ENCODE results near the gene ATP23.

ATP23 gene, protein sequence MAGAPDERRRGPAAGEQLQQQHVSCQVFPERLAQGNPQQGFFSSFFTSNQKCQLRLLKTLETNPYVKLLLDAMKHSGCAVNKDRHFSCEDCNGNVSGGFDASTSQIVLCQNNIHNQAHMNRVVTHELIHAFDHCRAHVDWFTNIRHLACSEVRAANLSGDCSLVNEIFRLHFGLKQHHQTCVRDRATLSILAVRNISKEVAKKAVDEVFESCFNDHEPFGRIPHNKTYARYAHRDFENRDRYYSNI

DNA sequence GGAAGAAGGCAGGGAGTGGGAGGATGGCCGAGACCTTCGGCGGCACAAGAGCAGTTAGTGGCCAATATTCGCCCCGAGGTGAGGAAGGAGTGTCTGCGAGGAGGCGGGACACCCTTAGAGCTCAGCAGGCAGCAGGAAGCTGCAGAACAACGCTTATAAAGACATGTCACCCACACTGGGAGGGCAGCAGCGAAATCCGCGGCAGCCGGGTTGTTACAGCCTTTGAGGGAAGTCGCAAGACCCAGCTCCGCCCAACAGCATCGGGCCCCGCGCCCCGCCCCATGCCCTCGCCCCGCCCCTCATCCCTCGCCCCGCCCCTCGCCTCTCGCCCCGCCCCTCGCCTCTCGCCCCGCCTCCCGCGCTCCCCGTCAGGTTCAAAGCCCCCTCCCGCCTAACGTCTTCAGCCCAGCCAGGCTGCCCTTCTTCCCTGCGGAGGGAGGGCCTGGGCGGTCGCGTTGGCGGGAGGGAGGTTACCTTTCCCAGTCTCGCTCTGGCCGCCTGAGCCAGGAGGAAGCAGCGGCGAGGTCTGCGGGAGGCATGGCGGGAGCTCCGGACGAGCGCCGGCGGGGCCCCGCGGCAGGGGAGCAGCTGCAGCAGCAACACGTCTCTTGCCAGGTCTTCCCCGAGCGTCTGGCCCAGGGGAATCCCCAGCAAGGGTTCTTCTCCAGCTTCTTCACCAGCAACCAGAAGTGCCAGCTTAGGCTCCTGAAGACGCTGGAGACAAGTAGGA, at the start of gene ATP23:
Gene ATP23, plus strand, starts transcription at position 403 of the 730 bp plus-strand sequence. Its CDS starts 135 bp downstream, at position 538.
- DNase-seq (ENCODE audit: low read depth) = peak; percentile 75

GRCh38 chr12:57892232-57892972, 49.0 kb upstream of the ATP23 start:
- DNase-seq (ENCODE audit: low read depth) = no peak

DNA sequence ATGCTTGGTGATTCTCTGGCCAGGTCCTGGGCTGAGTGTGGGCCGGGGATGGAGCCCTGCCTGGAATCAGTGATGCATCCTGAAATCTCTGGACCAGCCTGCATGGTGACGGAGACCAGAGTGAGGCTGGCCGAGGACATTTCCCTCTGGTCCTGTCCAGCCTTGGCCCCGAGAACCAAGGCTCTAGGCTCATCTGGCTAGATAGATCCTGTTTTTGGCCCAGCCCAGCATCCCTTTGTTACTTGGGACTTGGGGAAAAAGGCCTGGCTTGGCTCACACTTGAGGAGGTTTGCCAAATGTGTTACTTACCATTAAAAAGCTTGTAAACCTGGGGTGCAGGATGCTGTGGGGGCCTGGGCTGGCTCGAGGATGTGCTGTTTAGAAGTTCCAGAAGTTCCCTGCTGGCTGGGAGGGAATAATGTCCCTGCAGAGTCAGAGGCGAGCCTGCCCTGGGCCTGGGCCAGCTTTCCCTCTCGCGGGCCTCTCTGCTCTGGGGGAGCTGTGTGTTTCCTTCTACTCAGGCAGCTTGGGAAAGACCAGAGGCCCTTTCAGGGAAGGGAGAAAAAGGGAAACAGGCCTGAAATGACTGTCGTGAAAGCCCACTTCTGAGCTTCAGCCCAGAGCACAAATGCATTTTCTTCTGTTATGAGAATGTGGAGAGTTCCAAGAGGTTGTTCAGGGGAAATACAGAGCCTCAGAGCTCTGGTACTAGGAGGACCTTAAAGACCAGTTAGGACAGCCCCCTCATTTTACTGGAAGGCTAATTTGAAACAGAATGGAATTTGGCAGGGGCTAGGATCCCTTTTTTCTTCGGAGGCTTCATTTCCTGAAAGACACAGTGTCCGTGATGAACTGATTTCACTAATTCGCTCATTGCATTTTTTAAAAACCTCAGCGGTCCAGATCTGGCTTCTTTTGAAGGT, 47.7 kb upstream of the ATP23 start:
- no peak for DNase-seq (ENCODE audit: low read depth)

DNA sequence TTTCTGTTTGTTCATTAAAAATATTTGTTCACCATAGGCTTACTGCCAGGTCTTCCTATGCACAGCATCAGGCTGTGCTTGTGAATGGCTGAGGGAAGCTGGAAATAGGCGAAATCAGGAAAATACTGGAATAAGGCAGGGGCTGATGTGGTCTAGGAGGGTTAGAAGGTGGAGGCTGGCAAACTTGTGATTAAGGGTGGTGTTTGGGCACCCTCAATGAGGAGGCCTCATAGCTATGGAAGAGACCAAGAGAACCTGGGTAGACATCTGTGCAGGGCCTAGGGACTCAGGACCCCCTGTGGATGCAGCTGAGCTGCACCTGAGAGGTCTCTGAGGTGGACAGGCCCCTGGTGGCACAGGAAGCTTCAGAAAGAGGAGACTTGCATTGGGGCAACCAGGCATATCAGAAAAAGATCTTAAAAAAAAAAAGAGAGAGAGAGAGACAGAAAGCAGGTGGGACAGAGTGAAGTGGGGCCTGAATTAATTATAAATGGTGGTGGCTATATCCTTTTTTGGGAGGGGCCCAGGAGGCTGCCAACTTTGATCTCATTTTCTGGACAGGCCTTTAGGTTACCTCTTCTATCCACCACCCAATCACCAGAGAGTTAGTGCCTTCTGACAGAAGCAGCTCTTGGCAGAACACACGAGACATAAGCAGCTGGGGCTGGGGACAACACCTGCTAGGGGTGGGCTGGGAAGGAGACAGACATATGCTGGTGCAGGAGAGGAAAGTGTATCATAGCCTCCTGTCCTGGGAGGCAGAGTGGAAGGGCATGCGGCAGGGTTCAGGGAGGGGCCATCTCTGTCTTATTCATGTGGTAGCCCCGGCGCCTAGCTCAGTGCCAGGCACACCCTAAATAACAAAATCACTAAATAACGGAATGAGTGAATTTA, 46.7 kb upstream of the ATP23 start:
- DNase-seq (ENCODE audit: low read depth) = no peak

- no peak for DNase-seq (ENCODE audit: low read depth)
These were observed 45.8 kb upstream of the ATP23 start for GRCh38 chr12:57895389-57896114.

- no peak for DNase-seq (ENCODE audit: low read depth)
These were observed 45.3 kb upstream of the ATP23 start for GRCh38 chr12:57896115-57896433.

DNA sequence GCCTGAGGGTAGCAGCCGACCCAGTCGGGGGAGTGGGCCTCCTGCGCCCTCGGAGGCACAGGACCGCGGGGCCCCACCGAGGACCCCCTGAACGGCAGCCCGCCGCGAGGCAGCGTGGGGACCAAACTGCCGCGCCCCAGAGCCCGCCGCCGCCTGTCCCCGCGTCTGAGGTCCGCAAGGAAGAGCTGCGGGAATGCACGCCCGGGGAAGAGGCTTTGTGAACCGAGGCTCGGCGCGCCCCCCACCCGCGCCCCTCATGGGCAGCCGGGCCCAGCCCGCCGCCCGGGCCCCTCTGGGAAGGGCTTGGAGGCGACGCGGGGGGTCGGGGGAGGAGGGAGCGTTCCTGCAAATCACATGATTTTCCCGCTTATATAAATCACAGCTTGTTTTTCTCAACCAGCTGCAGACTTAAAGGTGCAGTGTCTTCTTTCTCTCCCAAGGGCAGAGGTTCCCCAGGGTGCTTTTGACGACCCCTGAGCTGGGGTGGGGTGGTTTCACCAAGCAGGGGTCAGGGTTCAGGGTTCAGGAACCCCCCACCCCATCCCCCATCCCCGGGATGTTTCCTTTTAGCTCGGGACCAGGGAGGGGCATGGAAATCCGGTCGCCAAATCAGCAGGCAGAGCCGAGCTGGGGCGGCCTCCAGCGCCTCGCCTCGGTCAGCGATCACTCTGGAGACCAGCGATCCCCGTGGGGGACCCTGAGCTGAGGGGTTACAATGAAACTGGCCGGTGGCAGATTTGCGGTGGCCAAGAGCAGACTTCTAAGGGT, 44.7 kb upstream of the ATP23 start:
- no peak for DNase-seq (ENCODE audit: low read depth)

DNA sequence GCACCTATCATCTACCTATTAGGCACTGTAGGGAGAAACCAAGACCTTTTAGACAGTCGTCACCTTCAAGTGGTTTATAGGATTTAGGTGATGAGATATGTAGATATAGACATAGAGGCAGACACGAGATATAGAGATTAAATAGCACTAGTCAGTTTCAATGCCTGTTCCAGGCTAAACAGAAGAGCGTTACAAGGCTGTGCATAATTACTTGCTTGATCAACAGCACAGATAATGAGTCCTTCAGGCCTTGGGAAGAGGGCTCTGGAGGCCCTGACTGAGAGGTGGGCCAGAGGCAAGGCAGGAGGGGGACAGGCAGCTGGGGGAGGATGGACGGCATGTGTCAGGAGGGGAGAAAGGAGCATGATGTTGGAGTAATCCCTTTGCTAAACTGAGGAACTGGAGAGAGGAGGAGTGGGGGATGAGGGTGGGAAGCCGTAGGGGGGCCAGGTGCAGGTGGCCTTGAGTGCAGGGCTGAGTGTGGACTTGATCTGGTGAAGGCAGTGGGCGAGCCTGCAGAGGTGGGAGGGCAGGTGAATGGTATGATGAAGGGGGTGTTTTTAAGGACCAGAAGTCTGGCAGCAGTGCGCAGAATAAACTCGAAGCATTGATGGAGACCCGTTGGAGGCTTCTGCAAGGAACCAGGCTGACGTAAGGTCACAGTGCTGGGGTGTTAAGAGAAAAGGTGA, 43.9 kb upstream of the ATP23 start:
- no peak for DNase-seq (ENCODE audit: low read depth)

DNA sequence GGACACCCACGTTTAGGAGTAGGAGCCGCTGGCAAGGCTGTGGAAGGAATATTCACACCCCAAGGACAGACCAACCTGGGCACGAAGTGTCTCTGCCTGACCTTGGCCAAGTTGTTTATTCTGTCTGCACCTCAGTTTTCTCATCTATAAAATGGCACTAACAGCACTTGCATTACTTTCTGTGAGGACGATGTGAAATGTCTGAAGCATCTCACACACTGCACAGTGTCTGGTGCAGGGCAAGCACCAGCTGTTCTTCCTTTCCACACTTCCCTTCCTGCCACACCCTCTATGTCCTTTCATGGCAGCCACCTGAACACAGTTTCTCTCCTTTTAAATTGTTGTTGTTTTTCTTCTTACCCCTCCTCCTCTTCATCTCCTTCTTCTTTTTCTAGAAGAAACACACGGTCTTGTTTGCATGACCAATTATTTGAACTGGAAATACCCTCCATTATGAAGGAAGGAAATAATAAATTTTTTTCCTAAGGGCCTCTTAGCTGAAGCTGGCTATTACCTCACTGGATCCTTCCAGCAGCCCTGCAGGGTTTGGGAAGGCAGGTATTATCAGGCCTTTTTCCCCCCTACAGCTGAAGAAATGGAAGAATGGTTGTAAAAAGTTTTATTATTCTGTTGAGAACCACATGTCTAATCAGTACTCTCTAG, 42.9 kb upstream of the ATP23 start:
- DNase-seq (ENCODE audit: low read depth) = no peak

GRCh38 chr12:57899010-57899662, 42.2 kb upstream of the ATP23 start:
- peak; percentile 74 for DNase-seq (ENCODE audit: low read depth)

- no peak for DNase-seq (ENCODE audit: low read depth)
These were observed 38.8 kb upstream of the ATP23 start for GRCh38 chr12:57902478-57902969.

DNA sequence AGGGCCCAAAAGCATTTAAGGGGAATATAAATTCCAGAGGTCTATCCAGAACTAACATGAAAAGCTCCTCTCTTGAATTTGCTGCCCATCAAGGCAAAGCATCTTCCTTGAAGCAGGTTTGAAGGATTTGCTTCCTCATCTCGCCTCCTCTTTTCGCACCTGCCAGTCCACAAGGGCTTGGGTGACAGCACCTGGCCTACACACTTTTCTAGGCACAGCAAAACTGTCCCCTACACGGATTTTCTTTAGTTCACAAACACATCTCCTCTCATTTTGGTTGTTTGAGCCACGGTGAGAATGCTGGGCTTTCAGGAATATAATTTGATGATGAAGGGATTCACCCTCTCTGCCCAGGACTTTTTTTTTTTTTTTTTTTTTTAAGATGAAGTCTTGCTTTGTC, 36.9 kb upstream of the ATP23 start:
- DNase-seq (ENCODE audit: low read depth) = no peak

DNA sequence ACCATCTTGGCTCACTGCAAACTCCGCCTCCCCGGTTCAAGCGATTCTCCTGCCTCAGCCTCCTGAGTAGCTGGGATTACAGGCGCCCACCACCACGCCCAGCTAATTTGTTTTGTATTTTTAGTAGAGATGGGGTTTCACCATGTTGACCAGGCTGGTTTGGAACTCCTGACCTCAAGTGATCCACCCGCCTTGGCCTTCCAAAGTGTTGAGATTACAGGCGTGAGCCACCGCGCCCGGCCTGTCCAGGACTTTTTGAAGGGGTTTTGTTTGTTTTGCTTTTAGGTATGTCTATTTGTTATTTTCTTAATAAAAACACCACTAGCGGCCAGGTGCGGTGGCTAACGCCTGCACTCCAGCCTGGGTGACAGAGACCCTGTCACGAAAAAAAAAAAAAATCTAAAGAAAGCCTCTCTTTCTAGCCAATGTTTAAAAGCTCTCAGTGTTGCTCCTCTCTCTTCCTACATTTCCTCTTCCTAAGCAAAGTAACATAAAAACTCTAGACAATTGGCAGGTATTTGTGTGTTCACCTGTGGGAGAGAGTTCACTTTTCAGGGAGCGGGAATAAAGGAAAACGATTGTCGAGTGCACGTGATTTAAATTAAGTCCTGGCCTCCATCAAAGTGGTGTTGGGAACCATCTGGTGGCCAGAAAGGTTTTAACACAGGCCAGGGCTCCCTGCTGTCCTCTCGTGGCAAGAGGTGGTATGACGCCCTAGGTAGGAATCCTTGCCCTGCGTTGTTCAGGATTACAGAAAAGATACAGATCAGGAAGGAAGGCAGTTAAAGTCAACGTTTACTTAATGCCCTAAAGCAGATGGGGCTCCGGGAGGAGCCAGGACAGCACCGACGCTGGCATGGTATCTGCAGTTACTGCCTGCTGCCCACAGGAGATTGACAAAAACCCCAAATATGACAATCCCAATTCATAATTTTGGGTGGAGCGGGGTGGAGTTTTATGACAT, 36.2 kb upstream of the ATP23 start:
- peak; percentile 72 for DNase-seq (ENCODE audit: low read depth)

DNA sequence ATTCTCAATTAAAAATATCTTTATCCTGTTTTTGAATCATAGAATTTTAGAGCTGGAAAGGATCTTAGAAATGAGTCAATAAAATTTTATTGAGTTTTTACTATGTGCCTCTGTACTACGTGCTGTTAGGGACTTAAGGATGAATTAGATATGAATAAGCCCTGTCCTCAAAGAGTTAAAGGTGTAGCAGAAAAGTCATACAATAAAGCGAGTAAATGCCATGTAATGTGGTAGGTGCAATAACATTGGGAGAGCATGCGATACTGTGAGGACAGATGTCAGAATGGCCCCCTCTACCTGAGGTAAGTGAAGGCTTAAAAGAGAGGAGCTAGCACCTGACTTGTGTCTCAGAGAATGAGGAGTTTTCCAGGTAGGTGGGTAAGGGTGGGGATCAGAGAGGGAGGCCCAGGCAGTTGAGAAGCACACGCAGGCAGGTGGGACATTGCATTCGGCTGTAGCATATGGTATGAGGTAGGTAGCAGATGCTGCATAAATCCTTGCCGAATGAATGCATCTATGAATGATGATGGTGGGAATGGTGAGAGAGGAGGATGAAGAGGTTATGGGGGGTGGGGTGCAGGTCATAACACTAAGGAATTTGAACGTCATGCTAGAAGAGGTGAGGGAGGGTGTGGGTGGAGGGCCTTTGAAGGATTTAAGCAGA, 35.4 kb upstream of the ATP23 start:
- no peak for DNase-seq (ENCODE audit: low read depth)

DNA sequence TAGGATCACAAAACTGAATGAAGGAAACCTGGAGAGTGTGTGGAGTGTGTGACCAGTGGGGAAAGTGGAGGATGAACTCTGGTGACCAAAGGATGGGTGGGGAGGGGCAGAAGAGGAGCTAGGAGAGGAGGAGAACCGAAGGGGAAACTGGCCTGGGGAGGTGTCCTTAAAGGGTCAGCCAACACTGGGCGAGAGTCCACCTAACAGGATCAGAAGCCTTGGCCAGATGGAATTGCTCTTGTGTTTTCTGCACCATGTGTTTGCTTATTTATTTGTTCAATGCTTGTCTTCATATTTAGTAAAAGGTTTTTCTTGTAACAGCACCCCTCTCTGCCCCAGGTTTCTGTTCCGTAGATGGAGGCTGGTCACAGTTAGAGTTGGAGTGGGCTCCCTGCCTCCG, 34.5 kb upstream of the ATP23 start:
- no peak for DNase-seq (ENCODE audit: low read depth)

DNA sequence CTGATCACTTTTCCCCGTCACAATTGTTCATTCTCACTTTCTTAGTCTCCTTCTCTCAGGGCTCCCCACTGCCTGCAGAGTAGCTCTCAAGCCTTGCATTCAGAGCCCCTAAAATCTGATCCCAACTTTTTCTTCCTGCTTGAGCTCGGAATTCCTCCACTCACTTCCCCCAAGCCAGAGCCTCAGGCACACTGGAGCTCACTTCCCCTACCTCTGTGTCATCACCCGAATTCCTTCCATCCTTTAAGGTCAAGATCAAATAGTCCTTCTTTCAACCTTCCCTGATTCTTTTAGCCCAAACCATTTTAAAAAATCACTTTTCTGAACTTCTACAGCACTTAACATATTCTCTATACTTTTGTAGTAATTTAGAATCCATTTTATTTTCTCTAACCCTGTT, 34.1 kb upstream of the ATP23 start:
- DNase-seq (ENCODE audit: low read depth) = no peak

Measured in activated T-helper 9 cell treated with anti-CD3 and anti-CD28 coated beads, Interleukin-2, amount 50 U/mL, for 16 hours (primary cell).